Endothelial cell of umbilical vein (primary cell): ENCODE data around the gene CPNE1. TPM values are rescaled to one million over a fixed set of nuclear protein-coding genes. Genes with fewer than 3 reads are reported as not detected.

Experiments used
- BruUV-seq: library from RNA; stranded (reverse); fragments of 400-500 nt; replicated peaks from 2 replicates; lab custom pipeline; 2021; lab: Mats Ljungman, UMichigan
- CTCF ChIA-PET: fragments of 300-600, 350-600 bp; sonication (Branson Sonifier 250); formaldehyde crosslinking; loops from one replicate; lab custom pipeline; 2021; ENCODE audit warnings: antibody characterized with exemption, inconsistent platforms; lab: Charles Lee
- POLR2A ChIA-PET: fragments of 300-600, 350-600 bp; sonication (Branson Sonifier 250); formaldehyde crosslinking; loops from one replicate; lab custom pipeline; 2021; ENCODE audit warnings: antibody characterized with exemption, inconsistent platforms; lab: Charles Lee
- DNase-seq: peaks from one replicate; pipeline ENCODE4 v3.0.0-alpha.2; 2011; ENCODE audit warnings: low read depth, low spot score
- FAIRE-seq: peaks from 2 replicates; lab custom pipeline; 2011; peaks lifted over from hg19 to GRCh38; lab: Jason Lieb, UNC
- H2AFZ ChIP-seq: 2 replicates; pipeline ENCODE4 v1.6.0; 2012; ENCODE audit warnings: low read depth, low read length, control low read depth, inconsistent platforms
- H3K27ac ChIP-seq: 2 replicates; pipeline ENCODE4 v1.5.1; 2011; ENCODE audit warnings: low read depth, mild to moderate bottlenecking, control low read depth, low read length, moderate library complexity; ENCODE audit not compliant: insufficient read depth
- H3K27me3 ChIP-seq, 2 experiments: 2 replicates each; pipeline versions ENCODE4 v1.6.0 to v1.6.1; 2011; ENCODE audit warnings: low read length in 2 of 2, mixed read lengths in 1 of 2; ENCODE audit not compliant: control insufficient read depth in 2 of 2, insufficient read depth in 2 of 2
- H3K36me3 ChIP-seq, 2 experiments: 2 replicates in 1 of 2; 3 replicates in 1 of 2; pipeline ENCODE4 v1.5.1; 2011; ENCODE audit warnings: low read length in 2 of 2, mild to moderate bottlenecking in 1 of 2, moderate library complexity in 1 of 2; ENCODE audit not compliant: control insufficient read depth in 2 of 2, insufficient read depth in 2 of 2; ENCODE audit errors: extremely low read depth in 1 of 2
- H3K4me1 ChIP-seq: 3 replicates; pipeline ENCODE4 v1.5.1; 2011; ENCODE audit warnings: mild to moderate bottlenecking, low read length; ENCODE audit not compliant: control insufficient read depth, insufficient read depth; ENCODE audit errors: extremely low read depth
- H3K4me2 ChIP-seq: 2 replicates; pipeline ENCODE4 v1.6.1; 2011; ENCODE audit warnings: low read length, control low read depth, mixed read lengths; ENCODE audit not compliant: insufficient read depth
- H3K4me3 ChIP-seq, 3 experiments: fragments of 200-600 bp in 1 of 3; sonication (generic), shearing (Covaris generic) in 1 of 3; replicated peaks in 1 of 3; 2 replicates each; pipeline ENCODE4 v1.5.1; 2011 to 2016; ENCODE audit warnings: control low read depth in 3 of 3, low read length in 3 of 3, mild to moderate bottlenecking in 2 of 3, inconsistent platforms in 1 of 3, low read depth in 1 of 3, moderate library complexity in 1 of 3; ENCODE audit not compliant: insufficient read depth in 1 of 3
- H3K79me2 ChIP-seq: 2 replicates; pipeline ENCODE4 v1.6.0; 2012; ENCODE audit warnings: low read length, inconsistent platforms; ENCODE audit not compliant: control insufficient read depth, insufficient read depth
- H3K9ac ChIP-seq: replicated peaks from 2 replicates; pipeline ENCODE3; 2011; ENCODE audit warnings: low read length, control low read depth; ENCODE audit not compliant: insufficient read depth; ENCODE audit errors: extremely low read depth
- H3K9me1 ChIP-seq: replicated peaks from 3 replicates; pipeline ENCODE4 v1.6.0; 2011; ENCODE audit warnings: mild to moderate bottlenecking, low read length; ENCODE audit not compliant: control insufficient read depth, insufficient read depth; ENCODE audit errors: extremely low read depth
- H3K9me3 ChIP-seq: replicated peaks from 2 replicates; pipeline ENCODE4 v1.5.1; 2012; ENCODE audit warnings: low read length, inconsistent platforms; ENCODE audit not compliant: control insufficient read depth, insufficient read depth
- H4K20me1 ChIP-seq: replicated peaks from 2 replicates; pipeline ENCODE3; 2011; ENCODE audit warnings: mild to moderate bottlenecking, low read length; ENCODE audit not compliant: control insufficient read depth, insufficient read depth; ENCODE audit errors: extremely low read depth
- CTCF ChIP-seq, 2 donors: IDR thresholded peaks; 1 replicate in 1 of 2; 2 replicates in 1 of 2; pipeline ENCODE4 v1.5.1; 2011; ENCODE audit warnings: low read length in 2 of 2, mild to moderate bottlenecking in 2 of 2, moderate library complexity in 2 of 2, control low read depth in 1 of 2, inconsistent platforms in 1 of 2, low read depth in 1 of 2; ENCODE audit not compliant: insufficient read depth in 1 of 2; ENCODE audit errors: extremely low read depth in 1 of 2
- EZH2 ChIP-seq: IDR thresholded peaks from 2 replicates; pipeline ENCODE4 v1.6.1; 2012; ENCODE audit warnings: borderline replicate concordance, low read depth, mild to moderate bottlenecking, moderate library complexity, low read length, inconsistent platforms; ENCODE audit not compliant: severe bottlenecking
- FOS ChIP-seq: IDR thresholded peaks from 2 replicates; pipeline ENCODE4 v1.6.1; 2011; ENCODE audit warnings: mild to moderate bottlenecking, low read length, moderate library complexity, borderline replicate concordance; ENCODE audit not compliant: insufficient read depth
- GATA2 ChIP-seq: IDR thresholded peaks from 2 replicates; pipeline ENCODE4 v1.7.0; 2011; ENCODE audit warnings: low read depth, mild to moderate bottlenecking, moderate library complexity, mixed read lengths, low read length; ENCODE audit not compliant: insufficient read length, insufficient read depth
- JUN ChIP-seq: IDR thresholded peaks from 2 replicates; pipeline ENCODE4 v1.6.1; 2011; ENCODE audit warnings: borderline replicate concordance, low read depth; ENCODE audit not compliant: insufficient read length, insufficient read depth
- MYC ChIP-seq: IDR thresholded peaks from one replicate; pipeline ENCODE4 v1.6.1; 2011; ENCODE audit warnings: mild to moderate bottlenecking, low read depth, low read length
- POLR2A ChIP-seq: IDR thresholded peaks from 2 replicates; pipeline ENCODE4 v1.6.1; 2012; ENCODE audit warnings: low read depth, mild to moderate bottlenecking, control low read depth, low read length
- POLR2AphosphoS5 ChIP-seq: IDR thresholded peaks from 2 replicates; pipeline ENCODE4 v1.6.1; 2012; ENCODE audit warnings: low read depth, mild to moderate bottlenecking, control low read depth, low read length, moderate library complexity; ENCODE audit not compliant: insufficient read depth
- dilution Hi-C: fragments of 300-500 bp; cut with MboI; formaldehyde crosslinking; loops from one replicate; pipeline ENCODE4 v1.15.0; 2019; ENCODE audit warnings: low sequenced_read_pairs; ENCODE audit not compliant: extremely low pct_ligation_motif_present
- intact Hi-C: fragments of 100-400 bp; cut with micrococcal nuclease; formaldehyde crosslinking; loops from one replicate; pipeline ENCODE4 v1.10.0; 2022
- polyA plus RNA-seq, 4 experiments: library from polyadenylated mRNA; depleted of rRNA in 3 of 4; stranded (reverse) in 3 of 4; unstranded in 1 of 4; fragments of >200 nt; gene quantifications; 2 replicates each; pipeline versions ENCODE4 v1.2.1 to v1.2.3, GENCODE V29; 2011 to 2012; ENCODE audit warnings: missing spikeins in 1 of 4
- total RNA-seq: library from RNA; stranded (reverse); gene quantifications from 2 replicates; pipeline ENCODE4 v1.2.3, GENCODE V29; 2021
- TF ChIP-seq, protein P1 (sequence below): IDR thresholded peaks from 2 replicates; pipeline ENCODE4 v1.6.1; 2011; ENCODE audit not compliant: insufficient read depth, insufficient read length

The CPNE1 gene
- total and polyA plus RNA-seq, 2 donors (not counting 3 experiments of a cell fraction or from before 2014, with no cell fraction given): 244 to 316 TPM

GRCh38 chr20:35627121-35627520 lies 37.6 kb downstream of the CPNE1 start:
- Histone ChIP-seq H2AFZ (no peak overlapping the region), H3K79me2 (no peaks in the 10 kb centered on the region), H3K9me3 (no peaks in the 10 kb centered on the region), H3K27ac (no peak overlapping the region), H3K4me1 (no peaks in the 10 kb centered on the region), H3K36me3 (peaks cover 6 to 40% of the 10 kb centered on the region in 2 experiments), H3K27me3 (no peaks in the 10 kb centered on the region), H3K4me2 (no peak overlapping the region), H3K9ac (no peak overlapping the region), H4K20me1 (no peaks in the 10 kb centered on the region), H3K9me1 (no peaks in the 10 kb centered on the region), H3K4me3 (no peak overlapping the region)
- ChIA-PET CTCF (interaction anchor here (0.8 to 1.3 kb wide), 2 partner anchors 17 to 35 kb away, joined by 3 read pairs; no protein-coding TSS in a partner anchor), POLR2A (interaction anchor here (0.6 kb wide), 1 partner anchor 92 kb away, joined by 3 read pairs; no protein-coding TSS in a partner anchor)
- dilution Hi-C loops: no loop called here
- DNase-seq: no peak
- no peak for FAIRE-seq
- no TSS peak for BruUV-seq
- intact Hi-C loops: no loop called here
- no peak for TF ChIP-seq JUN
- no peak for TF ChIP-seq EZH2
- TF ChIP-seq GATA2: no peak
- TF ChIP-seq POLR2A: no peak
- TF ChIP-seq CTCF (IDR thresholded peaks at IDR 0.05; ENCODE audit: extremely low read depth in 1 of 2, insufficient read depth in 1 of 2, low read depth in 1 of 2, low read length in 2 of 2): no peak
- TF ChIP-seq MYC: no peak
- no peak for TF ChIP-seq FOS
- TF ChIP-seq, protein P1, sequence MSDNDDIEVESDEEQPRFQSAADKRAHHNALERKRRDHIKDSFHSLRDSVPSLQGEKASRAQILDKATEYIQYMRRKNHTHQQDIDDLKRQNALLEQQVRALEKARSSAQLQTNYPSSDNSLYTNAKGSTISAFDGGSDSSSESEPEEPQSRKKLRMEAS: no peak
- TF ChIP-seq POLR2AphosphoS5: no peak
